Measurements from ENCODE around the gene SLAIN1. TPM values are rescaled to one million over a fixed set of nuclear protein-coding genes. Genes with fewer than 3 reads are reported as not detected.

The SLAIN1 gene
- polyA plus RNA-seq, 3 donors, result 22.1 to 24.1 (median 22.7) TPM

GRCh38 chr13:77703408-77703807 is 5.9 kb downstream of the SLAIN1 start:
- DNase-seq (ENCODE audit: low read depth in 3 of 3, low spot score in 2 of 3), result no peak

GRCh38 chr13:77714119-77714755 is 16.8 kb downstream of the SLAIN1 start:
- no peak for DNase-seq (ENCODE audit: low read depth in 3 of 3, low spot score in 2 of 3)

- DNase-seq (ENCODE audit: low read depth in 3 of 3, low spot score in 2 of 3), result no peak
Measured at GRCh38 chr13:77715233-77715891, 17.9 kb downstream of the SLAIN1 start.

- no peak for DNase-seq (ENCODE audit: low read depth in 3 of 3, low spot score in 2 of 3)
Measured at GRCh38 chr13:77716692-77717091, 19.2 kb downstream of the SLAIN1 start.

GRCh38 chr13:77717508-77717907 is 20.0 kb downstream of the SLAIN1 start:
- no peak for DNase-seq (ENCODE audit: low read depth in 3 of 3, low spot score in 2 of 3)

GRCh38 chr13:77719128-77719527 is 21.6 kb downstream of the SLAIN1 start:
- DNase-seq (ENCODE audit: low read depth in 3 of 3, low spot score in 2 of 3), result no peak

- DNase-seq (ENCODE audit: low read depth in 3 of 3, low spot score in 2 of 3), result no peak
Measured at GRCh38 chr13:77720988-77721387, 23.5 kb downstream of the SLAIN1 start.

- no peak for DNase-seq (ENCODE audit: low read depth in 3 of 3, low spot score in 2 of 3)
Measured at GRCh38 chr13:77724092-77724491, 26.6 kb downstream of the SLAIN1 start.

- DNase-seq (ENCODE audit: low read depth in 3 of 3, low spot score in 2 of 3), result peak in 2 of 3 donors; percentile 5 to 8
Measured at GRCh38 chr13:77725071-77725470, 27.6 kb downstream of the SLAIN1 start.

GRCh38 chr13:77728265-77729125 is 31.0 kb downstream of the SLAIN1 start:
- DNase-seq (ENCODE audit: low read depth in 3 of 3, low spot score in 2 of 3), result no peak

GRCh38 chr13:77729502-77730221 is 32.2 kb downstream of the SLAIN1 start:
- no peak for DNase-seq (ENCODE audit: low read depth in 3 of 3, low spot score in 2 of 3)

- no peak for DNase-seq (ENCODE audit: low read depth in 3 of 3, low spot score in 2 of 3)
Measured at GRCh38 chr13:77730572-77730971, 33.1 kb downstream of the SLAIN1 start.

GRCh38 chr13:77732287-77732686 is 34.8 kb downstream of the SLAIN1 start:
- DNase-seq (ENCODE audit: low read depth in 3 of 3, low spot score in 2 of 3), result no peak

- DNase-seq (ENCODE audit: low read depth in 3 of 3, low spot score in 2 of 3), result no peak
Measured at GRCh38 chr13:77733674-77734073, 36.2 kb downstream of the SLAIN1 start.

GRCh38 chr13:77737583-77738200 is 40.2 kb downstream of the SLAIN1 start:
- DNase-seq (ENCODE audit: low read depth in 3 of 3, low spot score in 2 of 3), result no peak

- DNase-seq (ENCODE audit: low read depth in 3 of 3, low spot score in 2 of 3), result no peak
Measured at GRCh38 chr13:77740097-77740735, 42.7 kb downstream of the SLAIN1 start.

GRCh38 chr13:77740931-77741596 is 43.6 kb downstream of the SLAIN1 start:
- no peak for DNase-seq (ENCODE audit: low read depth in 3 of 3, low spot score in 2 of 3)

GRCh38 chr13:77741597-77741972 is 44.1 kb downstream of the SLAIN1 start:
- no peak for DNase-seq (ENCODE audit: low read depth in 3 of 3, low spot score in 2 of 3)

- no peak for DNase-seq (ENCODE audit: low read depth in 3 of 3, low spot score in 2 of 3)
Measured at GRCh38 chr13:77742801-77743200, 45.3 kb downstream of the SLAIN1 start.

Data from right renal cortex interstitium (tissue), 3 donors.